RWPE2 (cell line): ENCODE results near the gene NRF1.
"Not testable (repeated sequence)": the region's sequence is repeated elsewhere in the genome, so short reads cannot be mapped to it uniquely, and the experiment has no call there.

Source experiments
- ATAC-seq: fragments of 200-7000 bp; cut with Tn5 transposase; 3 replicates; pipeline ENCODE4 v1.9.1; 2021; ENCODE audit warnings: low read depth
- DNase-seq: peaks from one replicate; pipeline ENCODE4 v3.0.0-alpha.2; 2020; ENCODE audit warnings: low spot score
- H3K27ac ChIP-seq: fragments of 450-650 bp; 2 replicates; pipeline ENCODE4 v1.5.1; 2017; ENCODE audit warnings: mild to moderate bottlenecking; ENCODE audit not compliant: poor library complexity, severe bottlenecking
- H3K27me3 ChIP-seq: fragments of 250-450 bp; sonication (Bioruptor Pico); 2 replicates; pipeline ENCODE4 v1.5.1; 2021; ENCODE audit warnings: mild to moderate bottlenecking, moderate library complexity; ENCODE audit not compliant: insufficient read depth, poor library complexity, severe bottlenecking
- H3K36me3 ChIP-seq: fragments of 250-450 bp; sonication (Bioruptor Pico); 2 replicates; pipeline ENCODE4 v1.5.1; 2020; ENCODE audit warnings: low read depth, mild to moderate bottlenecking, moderate library complexity
- H3K4me1 ChIP-seq: fragments of 250-450 bp; sonication (Bioruptor Pico); 2 replicates; pipeline ENCODE4 v1.5.1; 2021; ENCODE audit warnings: mild to moderate bottlenecking, moderate library complexity; ENCODE audit not compliant: insufficient read depth, poor library complexity, severe bottlenecking
- H3K4me3 ChIP-seq: fragments of 250-450 bp; sonication (Bioruptor Pico); 2 replicates; pipeline ENCODE4 v1.5.1; 2021; ENCODE audit warnings: mild to moderate bottlenecking, moderate library complexity; ENCODE audit not compliant: severe bottlenecking
- H3K9me3 ChIP-seq: fragments of 250-450 bp; sonication (Bioruptor Pico); 2 replicates; pipeline ENCODE4 v1.5.1; 2021; ENCODE audit warnings: mild to moderate bottlenecking, moderate library complexity; ENCODE audit not compliant: severe bottlenecking
- CTCF ChIP-seq: fragments of 450-650 bp; IDR thresholded peaks from one replicate; pipeline ENCODE4 v1.5.1; 2017; ENCODE audit warnings: mild to moderate bottlenecking, moderate library complexity; ENCODE audit not compliant: poor library complexity, severe bottlenecking

The NRF1 gene

DNA sequence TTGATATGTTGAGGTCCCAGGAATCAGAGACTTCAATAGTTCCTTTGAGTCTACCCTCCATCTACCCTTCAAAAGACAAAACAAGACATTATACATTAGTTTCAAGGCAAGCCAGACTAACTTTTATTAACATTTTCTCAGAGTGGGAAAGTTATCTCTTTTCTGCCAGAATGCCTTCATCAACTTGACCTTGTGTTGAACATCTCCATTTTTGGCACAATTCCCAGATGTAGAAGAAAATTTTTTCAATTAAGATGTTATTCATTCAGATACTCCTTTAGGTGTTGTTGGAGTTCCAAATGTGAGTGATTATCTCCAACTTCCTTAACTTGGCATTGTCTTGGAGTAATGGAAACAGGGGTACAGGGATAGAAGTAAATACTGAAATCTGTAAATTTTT, 59.1 kb downstream of the NRF1 start:
- Histone ChIP-seq H3K4me3 (no peak overlapping the region), H3K27ac (no peak overlapping the region), H3K4me1 (peaks cover 4% of the 10 kb centered on the region), H3K36me3 (peaks cover 8% of the 10 kb centered on the region; the same call in 1 of the 2 replicates), H3K9me3 (peaks cover 3% of the 10 kb centered on the region), H3K27me3 (no peaks in the 10 kb centered on the region)
- ATAC-seq (no peak), DNase-seq (no peak)
- TF ChIP-seq CTCF: no peak

- no peak overlapping the region for H3K27ac ChIP-seq
- H3K4me1 ChIP-seq: peaks cover 4% of the 10 kb centered on the region
- DNase-seq (no peak), ATAC-seq (no peak)
- no peak for TF ChIP-seq CTCF
- H3K27me3 ChIP-seq: no peaks in the 10 kb centered on the region
- H3K36me3 ChIP-seq: peaks cover 5% of the 10 kb centered on the region; the same call in 1 of the 2 replicates
- H3K9me3 ChIP-seq: peaks cover 3% of the 10 kb centered on the region
- no peak overlapping the region for H3K4me3 ChIP-seq
These were observed 59.7 kb downstream of the NRF1 start for GRCh38 chr7:129671266-129671665.

- peaks cover 16% of the 10 kb centered on the region; the same call in 1 of the 2 replicates for H3K36me3 ChIP-seq
- not testable (repeated sequence) for H3K4me1 ChIP-seq, H3K9me3 ChIP-seq, H3K27ac ChIP-seq, H3K4me3 ChIP-seq, ATAC-seq, H3K27me3 ChIP-seq, DNase-seq
These were observed 63.0 kb downstream of the NRF1 start for GRCh38 chr7:129674475-129674874.

GRCh38 chr7:129675521-129675920, 64.0 kb downstream of the NRF1 start:
- Histone ChIP-seq H3K4me3 (no peak overlapping the region), H3K36me3 (peaks cover 16% of the 10 kb centered on the region; the same call in 1 of the 2 replicates), H3K27me3 (no peaks in the 10 kb centered on the region), H3K27ac (no peak overlapping the region), H3K4me1 (no peaks in the 10 kb centered on the region), H3K9me3 (peaks cover 3% of the 10 kb centered on the region)
- no peak for ATAC-seq
- TF ChIP-seq CTCF: no peak
- DNase-seq: no peak

- TF ChIP-seq CTCF: no peak
- Histone ChIP-seq H3K4me1 (no peaks in the 10 kb centered on the region), H3K4me3 (no peak overlapping the region), H3K9me3 (peaks cover 3% of the 10 kb centered on the region), H3K36me3 (peaks cover 16% of the 10 kb centered on the region; the same call in 1 of the 2 replicates), H3K27ac (no peak overlapping the region), H3K27me3 (no peaks in the 10 kb centered on the region)
- ATAC-seq (no peak), DNase-seq (no peak)
These were observed 64.7 kb downstream of the NRF1 start for GRCh38 chr7:129676017-129676897.
